Caco-2 (cell line): ENCODE measurements around the gene NAA80. TPM values are rescaled to one million over a fixed set of nuclear protein-coding genes. Genes with fewer than 3 reads are reported as not detected.

Experiments used
- BruUV-seq: library from RNA; stranded (reverse); fragments of 400-500 nt; replicated peaks from 2 replicates; lab custom pipeline; 2021; lab: Mats Ljungman, UMichigan
- CTCF ChIA-PET: fragments of 300-600 bp; sonication (Branson Sonifier 250); formaldehyde crosslinking; loops from one replicate; lab custom pipeline; 2022; ENCODE audit warnings: antibody characterized with exemption; lab: Charles Lee
- POLR2A ChIA-PET: fragments of 300-600 bp; sonication (Branson Sonifier 250); formaldehyde crosslinking; loops from one replicate; lab custom pipeline; 2022; ENCODE audit warnings: antibody characterized with exemption; lab: Charles Lee
- DNase-seq, 2 experiments: peaks; one replicate each; pipeline versions ENCODE4 v3.0.0 to v3.0.0-alpha.2; 2020 to 2022
- H3K27me3 ChIP-seq: replicated peaks from 2 replicates; pipeline ENCODE4 v1.6.0; 2011; ENCODE audit warnings: low read length; ENCODE audit not compliant: control insufficient read depth, insufficient read depth
- H3K36me3 ChIP-seq: 2 replicates; pipeline ENCODE4 v1.5.1; 2011; ENCODE audit warnings: low read length; ENCODE audit not compliant: control insufficient read depth, insufficient read depth
- H3K4me1 ChIP-seq: fragments of 250-450 bp; sonication (Bioruptor Pico); 2 replicates; pipeline ENCODE4 v1.5.1; 2020; ENCODE audit warnings: mild to moderate bottlenecking
- H3K4me3 ChIP-seq: 2 replicates; pipeline ENCODE4 v1.5.1; 2011; ENCODE audit warnings: low read depth, mild to moderate bottlenecking, control low read depth, low read length
- H3K9me3 ChIP-seq: fragments of 250-450 bp; sonication (Bioruptor Pico); 2 replicates; pipeline ENCODE4 v1.5.1; 2020; ENCODE audit warnings: mild to moderate bottlenecking, moderate library complexity
- H3K27ac Mint-ChIP-seq: one replicate; pipeline ENCODE4 v1.8.0; 2022; ENCODE audit warnings: mixed read lengths; ENCODE audit not compliant: unreplicated experiment
- H3K27me3 Mint-ChIP-seq: one replicate; pipeline ENCODE4 v1.8.0; 2022; ENCODE audit warnings: mixed read lengths; ENCODE audit not compliant: insufficient read depth, unreplicated experiment
- H3K36me3 Mint-ChIP-seq: one replicate; pipeline ENCODE4 v1.8.0; 2022; ENCODE audit warnings: mild to moderate bottlenecking, mixed read lengths; ENCODE audit not compliant: insufficient read depth, unreplicated experiment
- H3K4me1 Mint-ChIP-seq: one replicate; pipeline ENCODE4 v1.8.0; 2022; ENCODE audit warnings: low read depth, mixed read lengths; ENCODE audit not compliant: unreplicated experiment
- H3K4me3 Mint-ChIP-seq: one replicate; pipeline ENCODE4 v1.8.0; 2022; ENCODE audit warnings: mild to moderate bottlenecking, moderate library complexity, mixed read lengths; ENCODE audit not compliant: unreplicated experiment
- H3K9me3 Mint-ChIP-seq: one replicate; pipeline ENCODE4 v1.8.0; 2022; ENCODE audit warnings: mixed read lengths; ENCODE audit not compliant: unreplicated experiment
- intact Hi-C: fragments of 100-400 bp; cut with micrococcal nuclease; formaldehyde crosslinking; loops from one replicate; pipeline ENCODE4 v1.10.0; 2022; ENCODE audit not compliant: unreplicated experiment
- total RNA-seq: library from RNA; stranded (reverse); gene quantifications from 2 replicates; pipeline ENCODE4 v1.2.3, GENCODE V29; 2022
- TF ChIP-seq, protein P1 (sequence below), 2 experiments: fragments of 200-600 bp in 1 of 2; IDR thresholded peaks; 1 replicate in 1 of 2; 2 replicates in 1 of 2; pipeline versions ENCODE4 v1.5.1 to v1.8.0; 2011 to 2022; ENCODE audit warnings: antibody characterized with exemption in 1 of 2, control low read depth in 1 of 2, inconsistent platforms in 1 of 2, low read depth in 1 of 2, low read length in 1 of 2, mild to moderate bottlenecking in 1 of 2, moderate library complexity in 1 of 2; ENCODE audit not compliant: insufficient read depth in 1 of 2, severe bottlenecking in 1 of 2, unreplicated experiment in 1 of 2

NAA80 gene
- total RNA-seq, 1 experiment from 2014 or later, result 8.2 TPM

DNA sequence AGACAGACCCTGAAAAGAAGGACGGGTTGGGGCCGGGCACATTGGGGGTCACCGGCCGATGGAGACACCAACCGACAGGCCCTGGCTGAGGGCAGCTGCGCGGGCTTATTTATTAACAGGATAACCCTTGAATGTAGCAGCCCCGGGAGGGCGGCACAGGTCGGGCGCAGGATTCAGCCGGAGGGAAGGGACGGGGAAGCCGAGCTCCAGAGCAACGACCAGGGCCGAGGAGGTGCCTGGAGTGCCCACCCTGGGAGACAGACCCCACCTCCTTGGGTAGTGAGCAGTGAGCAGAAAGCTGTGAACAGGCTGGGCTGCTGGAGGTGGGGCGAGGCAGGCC, 22.5 kb downstream of the NAA80 start:
- H3K27me3 ChIP-seq, result no peaks in the 10 kb centered on the region
- Mint-ChIP-seq H3K4me3 (no peak overlapping the region), H3K27ac (no peak overlapping the region), H3K36me3 (peaks cover 8% of the 10 kb centered on the region), H3K27me3 (no peaks in the 10 kb centered on the region), H3K9me3 (no peaks in the 10 kb centered on the region), H3K4me1 (peaks cover 10% of the 10 kb centered on the region)
- TF ChIP-seq, protein P1, sequence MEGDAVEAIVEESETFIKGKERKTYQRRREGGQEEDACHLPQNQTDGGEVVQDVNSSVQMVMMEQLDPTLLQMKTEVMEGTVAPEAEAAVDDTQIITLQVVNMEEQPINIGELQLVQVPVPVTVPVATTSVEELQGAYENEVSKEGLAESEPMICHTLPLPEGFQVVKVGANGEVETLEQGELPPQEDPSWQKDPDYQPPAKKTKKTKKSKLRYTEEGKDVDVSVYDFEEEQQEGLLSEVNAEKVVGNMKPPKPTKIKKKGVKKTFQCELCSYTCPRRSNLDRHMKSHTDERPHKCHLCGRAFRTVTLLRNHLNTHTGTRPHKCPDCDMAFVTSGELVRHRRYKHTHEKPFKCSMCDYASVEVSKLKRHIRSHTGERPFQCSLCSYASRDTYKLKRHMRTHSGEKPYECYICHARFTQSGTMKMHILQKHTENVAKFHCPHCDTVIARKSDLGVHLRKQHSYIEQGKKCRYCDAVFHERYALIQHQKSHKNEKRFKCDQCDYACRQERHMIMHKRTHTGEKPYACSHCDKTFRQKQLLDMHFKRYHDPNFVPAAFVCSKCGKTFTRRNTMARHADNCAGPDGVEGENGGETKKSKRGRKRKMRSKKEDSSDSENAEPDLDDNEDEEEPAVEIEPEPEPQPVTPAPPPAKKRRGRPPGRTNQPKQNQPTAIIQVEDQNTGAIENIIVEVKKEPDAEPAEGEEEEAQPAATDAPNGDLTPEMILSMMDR (IDR thresholded peaks at IDR 0.05; ENCODE audit: insufficient read depth in 1 of 2, low read depth in 1 of 2, low read length in 1 of 2, severe bottlenecking in 1 of 2, unreplicated experiment in 1 of 2), result no peak
- DNase-seq, result no peak
- peaks cover 2% of the 10 kb centered on the region for H3K36me3 ChIP-seq
- H3K9me3 ChIP-seq, result no peaks in the 10 kb centered on the region
- no peak overlapping the region for H3K4me3 ChIP-seq
- POLR2A ChIA-PET, result no interaction called here
- H3K4me1 ChIP-seq, result peaks cover 19% of the 10 kb centered on the region
- no TSS peak for BruUV-seq
- CTCF ChIA-PET, result interaction anchor here (0.6 kb wide), 1 partner anchor 87 kb away, joined by 4 read pairs; no protein-coding TSS in a partner anchor
- intact Hi-C loops, result no loop called here

DNA sequence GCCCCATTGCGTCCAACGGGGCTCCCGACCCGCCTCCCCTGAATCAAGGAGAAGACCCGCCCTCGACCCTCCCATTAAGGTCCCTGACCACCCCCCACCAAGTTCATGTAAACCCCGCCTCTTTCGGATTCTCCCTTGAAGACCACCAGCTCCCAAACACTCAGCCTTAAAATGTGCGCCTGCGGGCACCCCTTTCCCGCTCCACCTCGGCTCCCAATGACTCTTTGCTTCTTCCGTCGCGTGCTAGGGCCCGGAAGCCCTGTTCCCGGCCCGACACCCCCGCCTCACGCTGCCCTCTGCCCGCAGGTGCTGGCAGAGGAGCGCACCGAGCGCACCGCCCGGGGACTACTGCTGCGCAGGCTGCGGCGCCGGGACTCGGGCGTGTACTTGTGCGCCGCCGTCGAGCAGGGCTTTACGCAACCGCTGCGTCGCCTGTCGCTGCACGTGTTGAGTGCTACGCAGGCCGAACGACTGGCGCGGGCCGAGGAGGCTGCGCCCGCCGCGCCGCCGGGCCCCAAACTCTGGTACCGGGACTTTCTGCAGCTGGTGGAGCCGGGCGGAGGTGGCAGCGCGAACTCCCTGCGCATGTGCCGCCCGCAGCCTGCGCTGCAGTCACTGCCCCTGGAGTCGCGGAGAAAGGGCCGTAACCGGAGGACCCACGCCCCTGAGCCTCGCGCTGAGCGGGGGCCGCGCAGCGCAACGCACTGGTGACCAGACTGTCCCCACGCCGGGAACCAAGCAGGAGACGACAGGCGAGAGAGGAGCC, 23.0 kb downstream of the NAA80 start:
- Histone ChIP-seq H3K4me3 (no peak overlapping the region), H3K36me3 (peaks cover 2% of the 10 kb centered on the region), H3K9me3 (no peaks in the 10 kb centered on the region), H3K27me3 (no peaks in the 10 kb centered on the region), H3K4me1 (peaks cover 25% of the 10 kb centered on the region)
- H3K27ac Mint-ChIP-seq, result no peak overlapping the region
- no peaks in the 10 kb centered on the region for H3K9me3 Mint-ChIP-seq
- no peaks in the 10 kb centered on the region for H3K27me3 Mint-ChIP-seq
- intact Hi-C loops, result no loop called here
- no TSS peak for BruUV-seq
- H3K36me3 Mint-ChIP-seq, result peaks cover 8% of the 10 kb centered on the region
- DNase-seq, result no peak
- TF ChIP-seq, protein P1 (IDR thresholded peaks at IDR 0.05; ENCODE audit: insufficient read depth in 1 of 2, low read depth in 1 of 2, low read length in 1 of 2, severe bottlenecking in 1 of 2, unreplicated experiment in 1 of 2), result no peak
- H3K4me3 Mint-ChIP-seq, result no peak overlapping the region
- CTCF ChIA-PET, result no interaction called here
- peaks cover 16% of the 10 kb centered on the region for H3K4me1 Mint-ChIP-seq
- POLR2A ChIA-PET, result interaction anchor here (0.6 kb wide), 1 partner anchor 52 kb away, joined by 3 read pairs; the partner anchor contains the start of gene TUSC2

- POLR2A ChIA-PET, result no interaction called here
- peaks cover 16% of the 10 kb centered on the region for H3K4me1 Mint-ChIP-seq
- H3K27me3 Mint-ChIP-seq, result no peaks in the 10 kb centered on the region
- H3K36me3 ChIP-seq, result peaks cover 2% of the 10 kb centered on the region
- CTCF ChIA-PET, result interaction anchor here (1.3 kb wide), 1 partner anchor 17 kb away, joined by 4 read pairs; no protein-coding TSS in a partner anchor
- no TSS peak for BruUV-seq
- H3K9me3 ChIP-seq, result no peaks in the 10 kb centered on the region
- H3K9me3 Mint-ChIP-seq, result no peaks in the 10 kb centered on the region
- H3K27me3 ChIP-seq, result no peaks in the 10 kb centered on the region
- no peak overlapping the region for H3K4me3 ChIP-seq
- intact Hi-C loops, result no loop called here
- TF ChIP-seq, protein P1 (IDR thresholded peaks at IDR 0.05; ENCODE audit: insufficient read depth in 1 of 2, low read depth in 1 of 2, low read length in 1 of 2, severe bottlenecking in 1 of 2, unreplicated experiment in 1 of 2), result no peak
- H3K36me3 Mint-ChIP-seq, result peaks cover 8% of the 10 kb centered on the region
- no peak for DNase-seq
- no peak overlapping the region for H3K27ac Mint-ChIP-seq
- no peak overlapping the region for H3K4me3 Mint-ChIP-seq
- H3K4me1 ChIP-seq, result peaks cover 33% of the 10 kb centered on the region
Observed at GRCh38 chr3:50275141-50275995, 23.8 kb downstream of the NAA80 start.
